ENCODE results near the gene SIRT4.

The SIRT4 gene

GRCh38 chr12:120278137-120279069 is 23.7 kb upstream of the SIRT4 start:
- DNase-seq: no peak

GRCh38 chr12:120283318-120283717 is 18.8 kb upstream of the SIRT4 start:
- DNase-seq: no peak

- DNase-seq: no peak
Measured at GRCh38 chr12:120284381-120284780, 17.7 kb upstream of the SIRT4 start.

- DNase-seq: no peak
Measured at GRCh38 chr12:120286768-120287490, 15.2 kb upstream of the SIRT4 start.

GRCh38 chr12:120287491-120287890 is 14.6 kb upstream of the SIRT4 start:
- no peak for DNase-seq

GRCh38 chr12:120290609-120291305 is 11.4 kb upstream of the SIRT4 start:
- DNase-seq: no peak

GRCh38 chr12:120292411-120292660 is 9.8 kb upstream of the SIRT4 start:
- no peak for DNase-seq

- DNase-seq: peak; percentile 66 to 91
Measured at GRCh38 chr12:120292661-120293531, 9.2 kb upstream of the SIRT4 start, which contains the start of gene RNU4-1. TSS of gene RNU4-1 (minus strand) at chr12:120293237.

GRCh38 chr12:120314220-120314619 is 12.1 kb downstream of the SIRT4 start:
- no peak for DNase-seq

- DNase-seq: no peak
Measured at GRCh38 chr12:120316798-120317223, 14.7 kb downstream of the SIRT4 start.

GRCh38 chr12:120317224-120318105 is 15.3 kb downstream of the SIRT4 start:
- DNase-seq: peak; percentile 99

- no peak for DNase-seq
Measured at GRCh38 chr12:120321382-120322202, 19.5 kb downstream of the SIRT4 start.

GRCh38 chr12:120323772-120324171 is 21.7 kb downstream of the SIRT4 start:
- no peak for DNase-seq

- DNase-seq: no peak
Measured at GRCh38 chr12:120324841-120325417, 22.8 kb downstream of the SIRT4 start.

- no peak for DNase-seq
Measured at GRCh38 chr12:120327593-120327992, 25.5 kb downstream of the SIRT4 start, which contains the start of gene PLA2G1B. TSS of gene PLA2G1B (minus strand) at chr12:120327779. CDS start at chr12:120327753, 26 bp downstream.

- DNase-seq: no peak
Measured at GRCh38 chr12:120328228-120328627, 26.1 kb downstream of the SIRT4 start.

GRCh38 chr12:120331390-120331789 is 29.3 kb downstream of the SIRT4 start:
- DNase-seq: no peak

- DNase-seq: no peak
Measured at GRCh38 chr12:120332041-120332440, 29.9 kb downstream of the SIRT4 start.

GRCh38 chr12:120332523-120332922 is 30.4 kb downstream of the SIRT4 start:
- no peak for DNase-seq

- peak in 1 of 2 donors; percentile 4 for DNase-seq
Measured at GRCh38 chr12:120335447-120335846, 33.3 kb downstream of the SIRT4 start.

All from hippocampal formation (tissue), 2 donors.